ENCODE results near the gene HSD17B8. TPM values are rescaled to one million over a fixed set of nuclear protein-coding genes. Genes with fewer than 3 reads are reported as not detected.

Gene HSD17B8
- total and polyA plus RNA-seq, 4 donors: 7.8 to 24.8 (median 9.5) TPM

- H3K4me3 ChIP-seq (ENCODE audit: low read depth, low read length): no peak overlapping the region
- peaks cover 49% of the 10 kb centered on the region for H3K36me3 ChIP-seq (ENCODE audit: control insufficient read depth, insufficient read depth, low read length)
- H3K9me3 ChIP-seq (ENCODE audit: control insufficient read depth, insufficient read depth, low read length): no peaks in the 10 kb centered on the region
- H3K4me1 ChIP-seq (ENCODE audit: control insufficient read depth, insufficient read depth, low read length): no peaks in the 10 kb centered on the region
- no peak for DNase-seq (ENCODE audit: low read depth in 4 of 6, low spot score in 6 of 6)
- H3K27me3 ChIP-seq (ENCODE audit: control insufficient read depth, insufficient read depth, low read length): no peaks in the 10 kb centered on the region
- 89% methylated on average over 9 of the region's 9 CpGs for WGBS (ENCODE audit: insufficient coverage)
- no peak overlapping the region for H3K27ac ChIP-seq (ENCODE audit: low read depth, low read length)
These were observed 34.1 kb upstream of the HSD17B8 start for GRCh38 chr6:33170176-33171015.

DNA sequence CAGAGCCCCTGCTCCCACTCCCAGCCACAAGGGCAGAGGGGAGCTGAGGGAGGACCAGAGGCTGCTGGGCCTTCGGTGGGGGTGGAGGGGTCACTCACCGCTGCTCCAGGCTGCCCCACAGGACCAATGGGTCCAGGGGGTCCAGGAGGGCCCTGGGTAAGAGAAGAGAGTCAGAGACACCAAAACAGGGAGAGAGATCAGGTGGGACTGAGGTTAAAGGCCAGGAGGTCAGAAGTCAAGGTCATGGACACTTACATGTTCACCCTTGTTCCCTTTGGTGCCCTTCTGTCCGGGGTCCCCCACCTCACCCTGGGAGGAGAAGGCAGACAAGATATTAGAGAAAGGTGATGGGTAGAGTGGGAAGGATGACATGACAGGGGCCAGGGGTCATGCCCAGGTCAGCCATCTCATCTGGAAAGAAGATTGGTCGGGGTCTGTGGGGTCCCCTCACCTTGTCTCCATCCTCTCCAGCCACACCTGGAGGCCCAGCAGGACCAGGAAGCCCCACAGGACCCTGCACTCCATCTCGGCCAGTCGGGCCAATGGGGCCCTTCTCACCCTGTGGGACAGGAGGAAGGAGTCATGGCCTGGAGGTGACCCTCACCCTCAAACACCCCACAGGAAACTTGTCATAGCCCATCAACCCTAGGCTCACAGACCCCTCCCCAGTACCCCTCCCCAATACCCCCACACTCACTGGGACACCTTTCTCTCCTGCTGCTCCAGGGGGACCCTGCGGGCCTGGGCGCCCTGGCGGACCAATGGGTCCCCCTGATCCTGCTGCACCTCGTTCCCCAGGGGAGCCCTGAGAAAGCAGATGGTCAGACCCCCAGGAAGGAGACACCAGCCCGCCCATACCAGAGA is 33.2 kb upstream of the HSD17B8 start:
- H3K27me3 ChIP-seq (ENCODE audit: control insufficient read depth, insufficient read depth, low read length): no peaks in the 10 kb centered on the region
- H3K4me1 ChIP-seq (ENCODE audit: control insufficient read depth, insufficient read depth, low read length): no peaks in the 10 kb centered on the region
- WGBS (ENCODE audit: insufficient coverage): 78% methylated on average over 8 of the region's 11 CpGs
- no peak overlapping the region for H3K4me3 ChIP-seq (ENCODE audit: low read depth, low read length)
- no peak overlapping the region for H3K27ac ChIP-seq (ENCODE audit: low read depth, low read length)
- DNase-seq (ENCODE audit: low read depth in 4 of 6, low spot score in 6 of 6): no peak
- no peaks in the 10 kb centered on the region for H3K9me3 ChIP-seq (ENCODE audit: control insufficient read depth, insufficient read depth, low read length)
- H3K36me3 ChIP-seq (ENCODE audit: control insufficient read depth, insufficient read depth, low read length): peaks cover 43% of the 10 kb centered on the region

DNA sequence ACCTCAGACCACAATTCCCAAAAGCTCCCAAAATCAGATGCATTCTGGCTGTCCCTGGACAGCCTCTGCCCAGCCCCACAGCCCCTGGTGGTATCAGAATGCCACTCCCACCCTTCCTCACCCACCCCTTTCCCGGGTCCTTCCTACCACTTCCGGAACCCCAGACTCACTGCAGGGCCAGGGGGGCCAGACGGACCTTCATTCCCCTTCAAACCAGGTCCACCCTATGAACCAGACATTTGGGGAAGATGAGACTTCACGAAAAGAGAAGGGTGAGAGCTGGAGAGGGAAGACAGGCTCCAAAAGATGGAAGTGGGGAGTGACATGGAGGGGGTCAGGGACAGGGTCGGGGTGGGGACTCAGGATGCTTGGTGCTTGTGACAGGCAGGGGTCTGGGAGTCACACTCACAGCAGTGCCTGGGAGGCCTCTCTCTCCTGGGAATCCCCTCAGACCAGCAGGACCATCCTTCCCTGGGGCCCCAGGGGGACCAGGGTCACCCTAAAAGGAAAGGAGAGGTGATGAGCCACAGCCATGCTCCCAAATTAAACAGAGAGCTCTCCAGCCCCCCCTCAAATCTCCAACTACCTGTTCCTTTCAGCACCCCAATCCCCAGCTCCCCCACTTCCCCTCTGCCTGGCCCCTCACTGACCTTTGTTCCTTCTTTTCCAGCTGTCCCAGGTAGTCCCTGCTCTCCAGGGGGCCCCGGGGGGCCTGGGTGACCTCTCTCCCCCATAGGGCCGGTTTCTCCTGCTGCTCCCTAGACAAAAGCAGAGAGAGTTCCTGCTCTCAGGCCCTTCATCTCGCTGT is 32.4 kb upstream of the HSD17B8 start:
- Histone ChIP-seq H3K4me1 (ENCODE audit: control insufficient read depth, insufficient read depth, low read length) (no peaks in the 10 kb centered on the region), H3K9me3 (ENCODE audit: control insufficient read depth, insufficient read depth, low read length) (no peaks in the 10 kb centered on the region), H3K27ac (ENCODE audit: low read depth, low read length) (no peak overlapping the region), H3K27me3 (ENCODE audit: control insufficient read depth, insufficient read depth, low read length) (no peaks in the 10 kb centered on the region), H3K4me3 (ENCODE audit: low read depth, low read length) (no peak overlapping the region), H3K36me3 (ENCODE audit: control insufficient read depth, insufficient read depth, low read length) (peaks cover 40% of the 10 kb centered on the region)
- no peak for DNase-seq (ENCODE audit: low read depth in 4 of 6, low spot score in 6 of 6)
- WGBS (ENCODE audit: insufficient coverage): 68% methylated on average over 5 of the region's 8 CpGs

GRCh38 chr6:33172688-33173534 is 31.5 kb upstream of the HSD17B8 start:
- Histone ChIP-seq H3K27ac (ENCODE audit: low read depth, low read length) (no peak overlapping the region), H3K4me3 (ENCODE audit: low read depth, low read length) (no peak overlapping the region), H3K4me1 (ENCODE audit: control insufficient read depth, insufficient read depth, low read length) (no peaks in the 10 kb centered on the region), H3K27me3 (ENCODE audit: control insufficient read depth, insufficient read depth, low read length) (no peaks in the 10 kb centered on the region), H3K36me3 (ENCODE audit: control insufficient read depth, insufficient read depth, low read length) (peaks cover 37% of the 10 kb centered on the region), H3K9me3 (ENCODE audit: control insufficient read depth, insufficient read depth, low read length) (no peaks in the 10 kb centered on the region)
- no peak for DNase-seq (ENCODE audit: low read depth in 4 of 6, low spot score in 6 of 6)
- WGBS (ENCODE audit: insufficient coverage): 72% methylated on average over 9 of the region's 16 CpGs

- Histone ChIP-seq H3K9me3 (ENCODE audit: control insufficient read depth, insufficient read depth, low read length) (no peaks in the 10 kb centered on the region), H3K4me3 (ENCODE audit: low read depth, low read length) (no peak overlapping the region), H3K27me3 (ENCODE audit: control insufficient read depth, insufficient read depth, low read length) (no peaks in the 10 kb centered on the region), H3K27ac (ENCODE audit: low read depth, low read length) (no peak overlapping the region), H3K36me3 (ENCODE audit: control insufficient read depth, insufficient read depth, low read length) (peaks cover 37% of the 10 kb centered on the region), H3K4me1 (ENCODE audit: control insufficient read depth, insufficient read depth, low read length) (no peaks in the 10 kb centered on the region)
- 60% methylated on average over 2 of the region's 11 CpGs for WGBS (ENCODE audit: insufficient coverage)
- no peak for DNase-seq (ENCODE audit: low read depth in 4 of 6, low spot score in 6 of 6)
These were observed 30.8 kb upstream of the HSD17B8 start for GRCh38 chr6:33173535-33174180.

GRCh38 chr6:33174784-33175183 is 29.7 kb upstream of the HSD17B8 start:
- Histone ChIP-seq H3K9me3 (ENCODE audit: control insufficient read depth, insufficient read depth, low read length) (no peaks in the 10 kb centered on the region), H3K36me3 (ENCODE audit: control insufficient read depth, insufficient read depth, low read length) (peaks cover 47% of the 10 kb centered on the region), H3K27ac (ENCODE audit: low read depth, low read length) (no peak overlapping the region), H3K4me1 (ENCODE audit: control insufficient read depth, insufficient read depth, low read length) (no peaks in the 10 kb centered on the region), H3K27me3 (ENCODE audit: control insufficient read depth, insufficient read depth, low read length) (no peaks in the 10 kb centered on the region), H3K4me3 (ENCODE audit: low read depth, low read length) (no peak overlapping the region)
- 93% methylated on average over 4 of the region's 4 CpGs for WGBS (ENCODE audit: insufficient coverage)
- no peak for DNase-seq (ENCODE audit: low read depth in 4 of 6, low spot score in 6 of 6)

DNA sequence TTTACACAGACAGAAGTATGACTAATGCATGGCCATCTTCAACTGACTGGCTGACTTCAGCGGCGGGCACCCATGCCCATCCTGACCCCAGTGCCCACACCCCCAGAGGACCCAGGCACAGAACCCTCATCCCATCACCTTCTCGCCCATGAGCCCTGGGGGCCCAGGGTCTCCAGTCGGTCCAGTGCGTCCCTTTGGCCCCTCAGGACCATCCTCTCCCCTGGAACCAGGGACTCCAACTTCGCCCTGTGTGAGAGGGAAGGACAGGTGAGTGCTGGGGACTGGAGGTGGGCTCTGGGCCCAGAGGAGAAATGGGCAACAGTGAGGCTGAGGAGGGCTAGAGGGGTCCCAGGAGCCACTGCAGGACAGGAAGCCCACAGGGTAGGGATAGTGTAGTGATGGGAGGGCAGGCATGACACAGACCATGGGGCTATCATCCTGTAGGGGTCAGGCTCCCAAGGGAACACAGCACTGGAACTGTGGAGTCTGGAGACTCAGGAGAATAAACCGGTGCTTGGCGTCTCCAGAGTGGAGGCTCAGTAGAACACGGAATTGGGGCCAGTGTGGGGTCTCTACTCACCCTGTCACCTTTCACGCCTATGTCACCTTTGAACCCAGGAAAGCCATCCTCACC is 28.9 kb upstream of the HSD17B8 start:
- Histone ChIP-seq H3K4me3 (ENCODE audit: low read depth, low read length) (no peak overlapping the region), H3K9me3 (ENCODE audit: control insufficient read depth, insufficient read depth, low read length) (no peaks in the 10 kb centered on the region), H3K36me3 (ENCODE audit: control insufficient read depth, insufficient read depth, low read length) (peaks cover 41% of the 10 kb centered on the region), H3K27ac (ENCODE audit: low read depth, low read length) (no peak overlapping the region), H3K27me3 (ENCODE audit: control insufficient read depth, insufficient read depth, low read length) (no peaks in the 10 kb centered on the region), H3K4me1 (ENCODE audit: control insufficient read depth, insufficient read depth, low read length) (no peaks in the 10 kb centered on the region)
- no peak for DNase-seq (ENCODE audit: low read depth in 4 of 6, low spot score in 6 of 6)
- 79% methylated on average over 5 of the region's 10 CpGs for WGBS (ENCODE audit: insufficient coverage)

DNA sequence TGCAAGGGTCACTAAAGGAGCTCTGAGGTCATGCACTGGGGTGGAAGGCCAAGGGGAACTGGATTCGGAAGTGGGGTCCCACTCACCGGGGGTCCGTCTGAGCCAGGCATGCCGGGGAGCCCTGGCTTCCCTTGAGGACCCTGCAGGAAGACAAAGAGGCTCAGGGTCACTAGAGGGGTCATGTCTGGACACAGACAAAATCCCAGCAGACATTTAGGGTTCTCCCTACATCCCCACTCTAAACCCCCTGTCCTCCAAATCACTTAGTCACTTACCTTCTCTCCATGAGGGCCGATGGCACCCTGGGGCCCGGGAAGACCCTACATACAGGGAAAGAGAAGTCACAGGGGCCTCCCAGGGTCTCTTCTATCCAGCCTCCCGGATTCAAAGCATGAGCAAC is 27.5 kb upstream of the HSD17B8 start:
- no peak overlapping the region for H3K27ac ChIP-seq (ENCODE audit: low read depth, low read length)
- H3K36me3 ChIP-seq (ENCODE audit: control insufficient read depth, insufficient read depth, low read length): peaks cover 36% of the 10 kb centered on the region
- H3K27me3 ChIP-seq (ENCODE audit: control insufficient read depth, insufficient read depth, low read length): no peaks in the 10 kb centered on the region
- no peak overlapping the region for H3K4me3 ChIP-seq (ENCODE audit: low read depth, low read length)
- no peaks in the 10 kb centered on the region for H3K4me1 ChIP-seq (ENCODE audit: control insufficient read depth, insufficient read depth, low read length)
- DNase-seq (ENCODE audit: low read depth in 4 of 6, low spot score in 6 of 6): no peak
- WGBS (ENCODE audit: insufficient coverage): 88% methylated on average over 7 of the region's 7 CpGs
- no peaks in the 10 kb centered on the region for H3K9me3 ChIP-seq (ENCODE audit: control insufficient read depth, insufficient read depth, low read length)

All from spinal cord (tissue), 10 donors.